GM18505 (cell line): ENCODE data around the gene BCLAF3.

Experiments
- ATAC-seq: cut with Tn5 transposase; IDR thresholded peaks from one replicate; pipeline ENCODE4 v1.9.1; 2021; ENCODE audit not compliant: unreplicated experiment
- POLR2A ChIP-seq: IDR thresholded peaks from 4 replicates; pipeline ENCODE4 v1.6.1; 2011; ENCODE audit warnings: borderline replicate concordance; ENCODE audit not compliant: insufficient read depth, insufficient read length; ENCODE audit errors: extremely low read depth

Gene BCLAF3

GRCh38 chrX:20005883-20006282 lies 15.0 kb upstream of the BCLAF3 start:
- TF ChIP-seq POLR2A = no peak
- no peak for ATAC-seq

GRCh38 chrX:20001588-20001987 lies 10.7 kb upstream of the BCLAF3 start:
- no peak for ATAC-seq
- TF ChIP-seq POLR2A = no peak

GRCh38 chrX:19991350-19991718 lies 473 bp upstream of the BCLAF3 start:
- TF ChIP-seq POLR2A = no peak
- no peak for ATAC-seq

DNA sequence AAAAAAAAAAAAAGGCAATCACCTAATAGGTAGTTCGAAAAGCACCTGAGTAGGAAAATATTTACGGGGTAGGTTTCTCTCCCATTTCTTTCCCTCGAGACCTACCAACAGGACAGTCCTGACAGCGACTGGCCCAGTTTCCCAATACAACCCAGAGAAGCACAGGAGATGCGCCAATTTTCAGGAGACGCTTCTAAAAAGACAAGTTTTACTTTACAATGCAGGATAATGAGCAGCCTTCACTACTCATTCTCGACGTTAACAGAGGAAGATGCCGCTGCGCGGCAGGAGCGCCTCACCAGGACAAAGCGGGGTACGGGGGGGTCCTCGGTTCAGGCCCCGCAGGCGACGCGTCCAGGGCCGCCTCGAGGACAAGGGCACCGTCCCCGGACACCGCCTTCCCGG lies 708 bp downstream of the BCLAF3 start:
- TF ChIP-seq POLR2A = no peak
- peak; percentile 9 for ATAC-seq

- ATAC-seq = no peak
- TF ChIP-seq POLR2A = no peak
Measured at GRCh38 chrX:19987856-19988255, 3.0 kb downstream of the BCLAF3 start.

DNA sequence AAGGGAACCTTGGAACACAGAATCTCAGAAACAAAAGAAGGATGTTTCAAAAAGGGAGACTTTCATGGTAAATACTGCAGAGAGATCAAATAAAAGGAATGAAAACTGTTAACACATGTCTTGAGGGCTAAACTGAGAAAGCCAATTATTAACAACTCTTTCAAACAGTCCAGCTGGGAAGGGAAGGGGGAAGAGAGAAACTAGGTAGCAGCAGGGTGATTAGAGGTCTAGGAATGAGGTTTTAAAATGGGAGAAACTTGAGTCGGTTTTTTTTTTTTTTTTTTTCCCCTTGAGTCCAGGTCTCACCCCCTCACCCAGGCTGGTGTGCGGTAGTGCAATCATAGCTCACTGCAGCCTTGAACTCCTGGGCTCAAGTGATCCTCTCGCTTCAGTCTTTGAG lies 4.3 kb downstream of the BCLAF3 start:
- TF ChIP-seq POLR2A = no peak
- no peak for ATAC-seq

DNA sequence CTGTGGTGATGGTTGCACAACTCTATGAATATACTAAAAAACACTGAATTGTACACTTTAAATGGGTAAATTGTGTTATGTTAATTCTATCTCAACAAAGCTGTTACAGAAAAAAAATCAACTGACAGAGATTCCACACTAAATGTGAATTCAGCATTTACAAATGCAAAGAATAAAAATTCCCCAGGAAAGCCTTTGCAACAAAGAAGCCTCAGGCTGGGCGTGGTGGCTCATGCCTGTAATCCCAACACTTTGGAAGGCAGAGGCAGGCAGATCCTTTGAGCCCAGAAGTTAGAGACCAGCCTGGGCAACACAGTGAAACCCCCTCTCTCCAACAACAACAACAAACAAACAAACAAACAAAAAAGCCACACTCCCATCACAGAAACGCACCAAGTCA lies 8.9 kb downstream of the BCLAF3 start:
- TF ChIP-seq POLR2A = no peak
- ATAC-seq = no peak

DNA sequence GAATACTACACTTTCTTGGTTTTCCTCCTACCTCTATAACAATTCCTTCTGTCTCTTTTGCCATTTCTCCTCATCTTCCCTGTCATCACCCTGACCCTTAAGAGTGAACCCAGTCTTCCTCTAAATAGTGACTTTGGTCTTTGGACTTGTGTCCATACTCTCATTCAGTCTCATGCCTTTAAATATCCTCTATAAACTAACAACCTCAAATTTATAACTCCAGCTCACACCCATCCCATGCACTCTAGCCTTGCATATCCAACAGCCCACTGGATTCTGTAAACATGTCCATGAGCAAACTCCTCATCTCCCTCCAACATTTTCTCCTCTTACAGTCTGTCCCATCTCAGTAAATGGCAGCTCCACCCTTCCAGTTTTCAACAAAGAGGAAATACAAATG lies 15.0 kb downstream of the BCLAF3 start:
- ATAC-seq = no peak
- TF ChIP-seq POLR2A = no peak

DNA sequence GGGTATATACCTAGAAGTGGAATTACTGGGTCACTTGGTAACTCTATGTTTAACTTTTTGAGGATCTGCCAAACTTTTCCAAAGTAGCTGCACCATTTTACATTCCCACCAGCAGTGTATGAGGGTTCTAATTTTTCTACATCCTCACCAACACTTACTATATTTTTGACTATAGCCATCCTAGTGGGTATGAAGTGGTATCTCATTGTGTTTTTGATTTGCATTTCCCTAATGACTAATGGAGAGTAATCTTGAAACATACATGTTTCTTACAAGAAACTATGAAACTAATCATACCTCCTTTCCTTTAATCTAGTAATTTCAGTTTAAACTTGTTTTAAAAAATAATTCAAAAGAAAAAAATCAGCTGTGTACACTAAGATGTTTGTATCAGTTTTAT lies 17.9 kb downstream of the BCLAF3 start:
- no peak for ATAC-seq
- TF ChIP-seq POLR2A = no peak

DNA sequence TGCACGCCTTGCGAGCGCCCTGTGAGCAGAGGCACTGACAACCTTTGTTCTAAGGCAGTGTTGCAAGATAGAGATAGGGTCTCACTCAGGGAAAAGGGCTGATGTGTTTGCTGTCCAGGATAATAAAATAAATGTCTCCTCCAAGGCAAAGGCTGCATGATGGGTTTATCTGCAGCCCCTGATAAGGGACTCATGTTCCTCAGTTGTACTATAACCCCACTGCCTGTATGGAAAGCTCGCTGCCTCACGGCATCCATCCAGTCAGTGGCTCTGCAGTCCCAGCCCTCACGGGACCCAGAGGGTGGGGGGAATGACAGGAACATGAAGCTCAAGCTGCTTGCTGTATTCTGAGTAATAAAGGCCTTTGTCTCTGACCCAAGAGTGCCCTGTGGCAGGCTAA lies 22.6 kb downstream of the BCLAF3 start:
- no peak for ATAC-seq
- no peak for TF ChIP-seq POLR2A

DNA sequence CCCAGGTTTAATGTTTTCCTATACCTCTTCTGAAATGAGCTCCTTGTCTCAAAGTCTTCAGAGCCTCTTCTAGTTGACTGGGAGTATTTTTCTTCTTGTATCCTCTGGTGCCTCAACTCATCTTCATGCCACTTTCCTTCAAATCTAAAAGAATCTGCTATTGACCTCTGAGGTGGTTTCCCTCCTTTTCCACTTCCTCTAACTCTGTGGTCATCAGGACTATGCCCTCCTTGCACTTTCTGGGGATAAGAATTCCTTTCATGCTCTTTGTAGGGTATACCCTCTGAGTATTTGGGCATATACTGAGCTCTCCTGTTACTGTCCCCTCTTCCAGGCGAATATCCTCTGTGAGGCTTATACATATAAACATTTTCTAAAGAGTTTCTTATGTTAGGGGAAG lies 24.8 kb downstream of the BCLAF3 start:
- TF ChIP-seq POLR2A = no peak

DNA sequence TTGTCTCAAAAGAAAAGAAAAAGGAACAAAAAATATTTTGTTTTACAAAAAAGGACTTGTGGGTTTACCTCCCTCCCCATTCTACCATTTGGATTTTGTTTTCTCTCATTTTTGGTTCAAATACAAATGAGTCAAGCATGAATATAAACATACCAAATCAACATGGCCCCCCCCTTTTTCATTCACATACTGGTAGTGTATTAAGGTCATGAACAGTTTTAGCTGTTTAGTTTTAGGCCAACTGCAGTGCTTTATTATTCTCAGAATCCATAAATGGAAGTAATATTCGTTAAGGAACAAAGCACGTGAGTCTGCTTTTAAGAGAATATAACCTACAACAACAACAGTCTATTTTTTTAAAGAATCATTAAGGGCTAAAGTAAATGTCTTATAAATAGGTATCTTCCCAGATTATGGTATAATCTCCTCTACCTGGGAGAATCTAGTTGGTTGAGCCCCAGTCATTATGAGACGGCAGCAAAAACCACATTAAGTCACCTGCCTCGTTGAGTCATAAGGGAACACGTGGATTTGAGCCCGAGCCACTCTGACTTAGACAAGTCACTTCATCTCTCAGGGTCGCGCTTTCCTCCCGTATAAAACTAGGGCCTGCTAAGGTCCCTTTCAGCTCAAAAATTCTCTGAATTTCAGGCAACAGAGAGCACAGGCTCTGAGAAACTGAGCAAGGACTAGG lies 26.7 kb downstream of the BCLAF3 start:
- no peak for TF ChIP-seq POLR2A
- peak; percentile 69 for ATAC-seq

More for the DNA sequence above, 24.8 kb downstream of the BCLAF3 start:
- no peak for ATAC-seq

DNA sequence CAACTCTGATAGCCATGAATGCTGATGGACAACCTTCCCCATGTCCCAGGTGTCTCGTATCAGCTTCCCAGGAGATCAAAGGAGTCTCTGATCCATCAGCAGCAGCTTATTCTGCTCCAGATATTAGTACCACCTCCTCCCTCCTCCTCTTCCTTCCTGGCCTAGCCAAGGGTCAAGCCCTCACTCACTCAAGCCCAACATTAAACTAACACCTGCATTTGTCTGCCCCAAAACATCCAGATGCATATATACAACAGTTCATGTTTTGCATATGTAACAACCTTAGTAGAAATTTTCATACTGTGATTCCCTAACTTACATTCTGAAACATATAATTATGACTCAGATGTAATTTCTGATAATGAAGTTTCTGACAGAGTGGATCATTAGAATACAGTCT lies 29.9 kb downstream of the BCLAF3 start:
- TF ChIP-seq POLR2A = no peak
- no peak for ATAC-seq

GRCh38 chrX:19958552-19959486 lies 32.0 kb downstream of the BCLAF3 start:
- TF ChIP-seq POLR2A = no peak
- no peak for ATAC-seq

- TF ChIP-seq POLR2A = no peak
- no peak for ATAC-seq
Measured at GRCh38 chrX:19956923-19957322, 33.9 kb downstream of the BCLAF3 start.

DNA sequence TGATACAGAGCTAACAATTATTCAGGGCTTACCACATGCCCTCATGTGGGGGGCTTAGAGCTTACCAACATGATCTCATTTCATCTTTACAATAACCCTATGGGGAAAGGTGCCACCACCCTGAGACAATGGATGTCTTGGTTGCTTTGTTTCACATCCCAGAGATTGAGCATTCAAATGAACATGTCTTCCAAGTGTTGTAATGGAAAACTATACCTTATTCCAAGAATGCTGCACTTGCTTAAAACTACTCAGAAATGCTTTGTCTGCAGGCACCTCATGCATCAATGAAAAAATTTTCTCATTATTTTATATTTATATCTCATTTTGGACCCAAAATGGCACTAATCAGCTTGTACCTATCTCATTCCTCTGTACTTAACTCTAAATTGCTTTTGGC lies 34.6 kb downstream of the BCLAF3 start:
- ATAC-seq = no peak
- no peak for TF ChIP-seq POLR2A
